ENCODE data around the gene POLRMT.
"Not testable (repeated sequence)": the region's sequence is repeated elsewhere in the genome, so short reads cannot be mapped to it uniquely, and the experiment has no call there.

POLRMT gene

DNA sequence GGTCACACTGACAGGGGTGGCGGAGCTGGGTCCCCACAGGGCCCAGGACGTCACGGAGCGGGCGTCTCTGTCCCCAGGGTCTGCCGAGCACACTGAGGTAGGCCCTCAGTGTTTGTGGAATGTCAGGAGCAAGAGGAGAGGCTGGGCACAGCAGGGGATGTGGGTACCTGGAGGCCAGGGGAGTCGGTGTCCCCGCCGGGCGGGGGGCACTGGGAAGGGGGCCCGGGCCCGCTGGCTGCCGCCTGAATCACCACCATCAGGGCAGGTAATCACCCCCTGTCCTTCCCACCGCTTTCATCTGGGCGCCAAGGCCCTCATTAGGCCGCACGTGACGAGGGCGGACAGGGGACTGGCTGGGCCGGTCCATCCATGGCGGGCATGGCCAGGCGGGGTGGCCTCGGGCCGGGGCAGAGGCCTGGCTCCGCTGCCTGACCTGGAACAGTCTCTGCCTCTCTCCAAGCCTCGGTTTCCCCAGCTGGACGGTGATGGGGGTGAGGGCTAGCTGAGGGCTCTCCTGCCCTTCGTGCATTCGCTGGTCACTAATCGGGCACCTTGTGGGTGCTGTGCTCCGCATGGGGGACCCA is 7.4 kb upstream of the POLRMT start:
- TF ChIP-seq POLR2A (IDR thresholded peaks at IDR 0.05; ENCODE audit: low read depth, low read length) = no peak
- TF ChIP-seq POLR2AphosphoS5 (IDR thresholded peaks at IDR 0.05; ENCODE audit: low read depth, low read length) = no peak
- no peak for TF ChIP-seq POU2F2 (IDR thresholded peaks at IDR 0.05; ENCODE audit: low read depth, low read length)
- no peak for TF ChIP-seq TAF1 (IDR thresholded peaks at IDR 0.05; ENCODE audit: low read depth, low read length)
- FAIRE-seq = no peak
- no peak for DNase-seq (ENCODE audit: insufficient read length, low spot score)

DNA sequence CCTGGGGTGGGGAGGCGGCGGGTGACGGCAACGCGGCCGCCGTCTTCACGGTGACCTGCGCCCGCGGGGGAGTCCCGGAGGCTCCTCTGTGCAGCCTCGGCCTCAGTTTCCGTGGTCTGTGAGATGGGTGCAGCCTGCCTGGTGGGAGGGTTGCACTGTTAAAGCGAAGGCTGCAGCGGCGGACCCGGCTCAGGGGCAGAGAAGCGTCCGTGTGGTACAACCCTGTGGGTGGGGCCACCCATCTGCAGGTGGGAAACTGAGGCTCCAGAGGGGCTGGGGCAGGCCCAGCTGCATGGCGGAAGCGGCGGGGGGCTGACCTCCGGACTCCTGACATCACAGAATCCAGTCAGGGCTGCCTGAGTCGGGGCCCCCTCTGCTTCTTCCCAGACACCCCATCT is 6.8 kb upstream of the POLRMT start:
- TF ChIP-seq TAF1 (IDR thresholded peaks at IDR 0.05; ENCODE audit: low read depth, low read length) (no peak), POLR2A (IDR thresholded peaks at IDR 0.05; ENCODE audit: low read depth, low read length) (no peak), PAX5 (IDR thresholded peaks at IDR 0.05; ENCODE audit: insufficient read depth, low read length, severe bottlenecking) (no peak), POLR2AphosphoS5 (IDR thresholded peaks at IDR 0.05; ENCODE audit: low read depth, low read length) (no peak), POU2F2 (IDR thresholded peaks at IDR 0.05; ENCODE audit: low read depth, low read length) (no peak), SPI1 (IDR thresholded peaks at IDR 0.05; ENCODE audit: low read depth, low read length) (no peak)
- DNase-seq (ENCODE audit: insufficient read length, low spot score) (no peak), FAIRE-seq (no peak)

DNA sequence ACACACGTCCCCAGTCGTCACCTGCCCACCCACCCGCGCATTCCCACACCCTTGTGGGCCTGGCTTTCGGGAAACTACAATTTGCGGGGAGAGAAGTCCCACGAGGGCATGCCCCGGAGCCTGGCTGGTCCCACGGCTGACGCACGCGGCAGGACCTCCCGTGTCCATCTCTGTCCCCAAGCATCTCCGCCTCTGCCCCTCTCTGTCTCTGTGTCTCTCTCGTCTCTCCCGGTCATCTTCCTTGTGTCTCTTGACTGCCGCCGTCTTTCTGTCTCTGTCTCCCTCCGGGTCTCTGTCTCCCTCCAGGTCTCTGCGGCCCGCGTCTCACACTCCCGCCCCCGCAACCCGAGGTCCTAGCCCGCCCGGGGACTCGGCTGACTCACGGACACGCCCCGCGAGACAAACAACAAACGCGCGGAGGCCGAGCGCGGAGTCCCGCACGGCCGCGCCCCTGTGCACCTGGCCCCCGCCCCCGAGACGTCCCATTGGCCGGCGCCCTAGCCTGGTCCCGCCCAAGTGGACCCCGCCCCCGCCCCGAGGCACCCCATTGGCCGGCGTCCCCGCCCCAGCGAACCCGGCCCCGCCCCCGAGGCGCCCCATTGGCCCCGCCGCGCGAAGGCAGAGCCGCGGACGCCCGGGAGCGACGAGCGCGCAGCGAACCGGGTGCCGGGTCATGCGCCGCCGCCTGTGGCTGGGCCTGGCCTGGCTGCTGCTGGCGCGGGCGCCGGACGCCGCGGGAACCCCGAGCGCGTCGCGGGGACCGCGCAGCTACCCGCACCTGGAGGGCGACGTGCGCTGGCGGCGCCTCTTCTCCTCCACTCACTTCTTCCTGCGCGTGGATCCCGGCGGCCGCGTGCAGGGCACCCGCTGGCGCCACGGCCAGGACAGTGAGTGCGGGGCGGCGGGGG is 6.2 kb upstream of the POLRMT start, which contains the start of gene FGF22:
TSS of gene FGF22 (plus strand) at position 627 of the 908 bp plus-strand sequence. CDS start at position 674, 47 bp downstream.
- TF ChIP-seq PAX5 (IDR thresholded peaks at IDR 0.05; ENCODE audit: insufficient read depth, low read length, severe bottlenecking) = no peak
- FAIRE-seq (peak; percentile 65), DNase-seq (ENCODE audit: insufficient read length, low spot score) (peak; percentile 98)

DNA sequence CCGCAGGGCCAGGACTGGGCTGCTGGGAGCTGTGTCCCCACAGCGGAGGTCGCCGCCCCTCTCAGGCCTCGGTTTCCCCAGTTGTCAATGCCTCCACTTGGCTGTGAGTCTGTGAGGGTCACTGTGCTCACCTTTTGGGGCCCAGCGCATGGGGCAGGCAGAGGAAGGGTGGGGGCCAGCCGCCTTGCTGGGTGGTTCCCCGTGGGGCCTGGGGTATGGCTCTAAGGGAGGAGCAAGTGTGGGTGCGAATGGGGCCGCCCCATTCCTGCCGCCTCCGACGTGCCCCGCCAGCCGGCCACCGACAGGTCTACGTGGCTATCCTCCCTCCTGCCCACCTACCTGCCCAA is 5.5 kb upstream of the POLRMT start:
- DNase-seq (ENCODE audit: insufficient read length, low spot score) = no peak
- no peak for FAIRE-seq
- TF ChIP-seq SPI1 (IDR thresholded peaks at IDR 0.05; ENCODE audit: low read depth, low read length) (no peak), PAX5 (IDR thresholded peaks at IDR 0.05; ENCODE audit: insufficient read depth, low read length, severe bottlenecking) (no peak)

DNA sequence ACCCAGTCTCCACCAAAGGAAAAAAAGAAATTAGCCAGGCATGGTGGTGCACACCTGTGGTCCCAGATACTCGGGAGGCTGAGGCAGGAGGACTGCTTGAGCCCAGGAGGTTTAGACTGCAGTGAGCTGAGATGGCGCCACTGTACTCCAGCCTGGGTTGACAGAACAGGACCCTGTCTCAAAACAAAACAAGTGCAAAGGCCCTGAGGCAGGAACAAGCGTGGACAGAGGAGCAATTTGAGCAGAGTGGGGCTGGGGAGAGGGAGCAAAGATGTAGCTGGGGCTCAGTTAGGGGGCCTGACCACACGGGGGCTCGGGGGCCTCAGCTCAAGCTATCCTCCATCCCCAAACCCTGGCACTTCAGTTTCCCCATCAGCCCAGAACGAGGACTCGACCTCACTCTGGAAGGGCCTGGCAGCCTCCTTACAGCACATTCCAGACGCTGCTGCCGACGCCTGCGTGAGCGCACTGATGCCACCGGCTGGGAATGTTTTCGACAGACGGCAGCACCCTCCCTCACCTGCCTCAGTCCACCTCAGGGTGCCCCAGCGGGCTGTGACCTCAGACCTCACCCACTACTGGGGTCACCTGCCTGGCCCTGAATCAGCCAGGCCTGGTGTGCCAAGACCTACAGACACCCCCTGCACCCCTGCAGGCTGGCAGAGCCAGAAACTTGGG is 1.8 kb upstream of the POLRMT start:
- DNase-seq (ENCODE audit: insufficient read length, low spot score) (no peak), FAIRE-seq (no peak)
- TF ChIP-seq POLR2A (IDR thresholded peaks at IDR 0.05; ENCODE audit: low read depth, low read length) (no peak), SPI1 (IDR thresholded peaks at IDR 0.05; ENCODE audit: low read depth, low read length) (no peak), TAF1 (IDR thresholded peaks at IDR 0.05; ENCODE audit: low read depth, low read length) (no peak), POU2F2 (IDR thresholded peaks at IDR 0.05; ENCODE audit: low read depth, low read length) (no peak), PAX5 (IDR thresholded peaks at IDR 0.05; ENCODE audit: insufficient read depth, low read length, severe bottlenecking) (no peak), POLR2AphosphoS5 (IDR thresholded peaks at IDR 0.05; ENCODE audit: low read depth, low read length) (no peak)

DNA sequence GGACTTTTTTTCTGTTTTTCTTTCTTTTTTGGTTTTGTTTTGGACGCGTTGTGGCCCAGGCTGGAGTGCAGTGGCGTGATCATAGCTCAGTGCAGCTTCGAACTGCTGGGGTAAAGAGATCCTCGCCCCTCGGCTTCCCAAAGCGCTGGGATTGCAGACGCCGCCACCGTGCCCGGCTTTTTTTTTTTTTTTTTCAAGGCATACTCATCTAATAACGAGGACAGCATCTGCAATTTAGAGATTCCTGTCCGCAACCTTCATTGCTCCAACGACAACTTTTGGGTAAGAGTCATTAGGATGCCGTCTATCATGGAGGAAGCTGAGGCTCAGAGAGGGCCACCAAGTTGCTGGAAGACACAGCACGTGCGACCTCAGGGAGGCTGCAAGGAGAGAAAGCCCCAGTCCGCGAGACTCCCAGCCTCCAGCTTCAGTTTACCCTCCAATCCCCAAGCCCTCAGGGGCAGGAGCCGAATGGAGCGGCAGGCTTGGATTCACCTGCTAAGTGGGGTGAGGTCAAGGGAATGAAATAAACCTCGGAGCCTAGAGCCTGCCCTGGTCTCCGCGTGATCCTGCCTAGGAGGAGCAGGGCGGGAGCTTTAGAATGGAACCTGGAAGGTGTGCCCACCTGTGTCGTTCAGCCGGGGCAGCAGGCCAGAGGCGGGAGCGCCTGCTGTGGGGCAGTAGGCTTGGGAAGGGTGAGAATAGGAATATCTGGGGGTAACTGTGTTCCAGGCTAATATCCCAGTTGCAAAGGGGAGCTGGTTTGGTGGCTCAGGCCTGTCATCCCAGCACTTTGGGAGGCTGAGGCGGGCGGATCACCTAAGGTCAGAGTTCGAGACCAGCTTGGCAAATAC is 676 bp upstream of the POLRMT start:
- DNase-seq (ENCODE audit: insufficient read length, low spot score) (no peak), FAIRE-seq (peak; percentile 48)
- TF ChIP-seq PAX5 (IDR thresholded peaks at IDR 0.05; ENCODE audit: insufficient read depth, low read length, severe bottlenecking) (no peak), SPI1 (IDR thresholded peaks at IDR 0.05; ENCODE audit: low read depth, low read length) (no peak), POLR2AphosphoS5 (IDR thresholded peaks at IDR 0.05; ENCODE audit: low read depth, low read length) (no peak), POU2F2 (IDR thresholded peaks at IDR 0.05; ENCODE audit: low read depth, low read length) (no peak), TAF1 (IDR thresholded peaks at IDR 0.05; ENCODE audit: low read depth, low read length) (no peak), POLR2A (IDR thresholded peaks at IDR 0.05; ENCODE audit: low read depth, low read length) (no peak)

DNA sequence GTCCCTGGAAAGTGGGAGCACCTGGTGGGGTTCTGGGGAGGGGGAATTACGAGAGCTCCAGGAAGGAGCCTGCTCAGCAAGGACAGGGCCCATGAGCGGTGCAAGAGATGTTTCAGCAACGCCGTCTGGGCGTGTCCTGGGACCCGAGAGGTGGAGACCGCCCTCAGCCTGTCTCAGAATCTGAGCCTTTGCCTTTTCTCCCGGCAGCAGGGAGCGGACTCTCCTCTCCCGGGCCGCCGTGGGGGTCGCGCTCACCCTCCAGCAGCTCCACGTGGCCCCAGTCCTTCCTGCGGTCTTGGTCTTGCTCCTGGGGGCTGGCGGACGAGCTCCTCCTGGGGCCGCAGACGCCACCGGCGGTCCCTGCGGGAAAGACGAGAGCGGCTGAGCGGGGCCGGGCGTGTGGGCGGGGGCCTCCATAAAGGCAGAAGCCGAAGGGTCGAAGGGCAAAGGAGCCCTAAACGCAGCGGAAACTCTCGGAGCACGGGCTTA is 714 bp downstream of the POLRMT start:
- TF ChIP-seq POU2F2 (IDR thresholded peaks at IDR 0.05; ENCODE audit: low read depth, low read length) (no peak), PAX5 (IDR thresholded peaks at IDR 0.05; ENCODE audit: insufficient read depth, low read length, severe bottlenecking) (no peak), POLR2AphosphoS5 (IDR thresholded peaks at IDR 0.05; ENCODE audit: low read depth, low read length) (no peak), POLR2A (IDR thresholded peaks at IDR 0.05; ENCODE audit: low read depth, low read length) (no peak)
- FAIRE-seq (peak; percentile 89), DNase-seq (ENCODE audit: insufficient read length, low spot score) (peak; percentile 83)

DNA sequence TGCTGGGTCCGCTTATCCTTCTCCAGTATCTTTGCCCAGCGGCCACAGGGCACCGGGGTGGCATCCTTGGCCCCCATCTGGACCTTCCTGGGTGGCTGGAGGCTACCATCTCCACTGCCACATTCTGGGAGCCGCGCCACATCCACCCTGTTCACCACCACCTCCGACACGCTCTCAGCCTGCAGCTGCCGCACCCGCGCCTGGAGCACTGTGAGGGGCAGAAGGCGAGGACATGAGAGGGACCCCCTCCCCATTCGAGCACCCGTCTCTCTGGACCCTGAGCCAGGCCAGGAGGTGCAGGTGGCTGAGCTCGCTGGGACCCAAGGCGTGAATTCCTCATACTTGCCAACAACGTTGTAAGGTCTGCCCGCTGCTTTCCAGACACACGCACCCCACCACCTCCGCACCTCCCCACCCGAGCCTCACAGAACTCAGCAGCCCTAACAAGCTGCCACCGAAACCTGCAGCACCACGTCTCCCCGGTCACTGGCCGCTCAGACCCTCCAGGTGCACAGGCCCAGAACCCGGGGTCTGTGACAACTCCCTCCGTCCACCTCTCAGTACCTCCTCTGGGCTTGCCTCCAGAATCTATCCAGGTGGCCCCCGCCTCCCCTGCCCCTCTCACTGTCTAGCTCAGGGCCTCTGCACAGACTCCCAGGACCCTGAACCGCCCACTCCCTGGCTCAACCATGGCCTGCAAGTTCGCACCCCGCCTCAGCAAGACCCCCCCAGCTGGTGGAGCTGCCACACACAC is 3.2 kb downstream of the POLRMT start:
- FAIRE-seq = no peak
- no peak for DNase-seq (ENCODE audit: insufficient read length, low spot score)
- TF ChIP-seq POU2F2 (IDR thresholded peaks at IDR 0.05; ENCODE audit: low read depth, low read length) (no peak), POLR2AphosphoS5 (IDR thresholded peaks at IDR 0.05; ENCODE audit: low read depth, low read length) (no peak), POLR2A (IDR thresholded peaks at IDR 0.05; ENCODE audit: low read depth, low read length) (no peak), TAF1 (IDR thresholded peaks at IDR 0.05; ENCODE audit: low read depth, low read length) (no peak), PAX5 (IDR thresholded peaks at IDR 0.05; ENCODE audit: insufficient read depth, low read length, severe bottlenecking) (no peak), SPI1 (IDR thresholded peaks at IDR 0.05; ENCODE audit: low read depth, low read length) (no peak)

DNA sequence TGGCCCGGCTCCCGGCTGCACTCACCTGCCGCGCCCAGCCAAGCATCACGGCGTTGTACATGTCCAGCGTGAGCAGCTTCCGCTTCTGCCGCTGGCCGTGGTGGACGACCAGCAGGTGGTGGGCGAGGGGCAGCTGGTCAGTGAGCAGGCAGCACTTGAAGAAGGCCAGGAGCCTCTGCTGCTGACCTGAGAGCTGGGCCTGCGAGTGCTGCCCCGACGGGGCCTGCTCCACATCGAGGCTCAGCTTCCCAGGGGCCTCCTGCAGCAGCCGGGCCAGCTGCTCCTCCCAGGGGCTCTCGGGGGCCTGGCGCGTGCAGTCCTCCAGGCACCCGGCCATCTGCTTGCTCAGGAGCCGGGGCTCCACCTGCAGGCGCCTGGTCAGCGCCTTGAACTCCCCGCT is 3.8 kb downstream of the POLRMT start:
- not testable (repeated sequence) for FAIRE-seq; DNase-seq (ENCODE audit: insufficient read length, low spot score)
